Hepatic stellate cell (primary cell): ENCODE data around the gene LMBRD2.
"Not testable (repeated sequence)": the region's sequence is repeated elsewhere in the genome, so short reads cannot be mapped to it uniquely, and the experiment has no call there.

Experiments
- DNase-seq: peaks from one replicate; pipeline ENCODE4 v3.0.0; 2011; ENCODE audit warnings: low spot score

LMBRD2 gene

GRCh38 chr5:36161361-36161760 lies 9.7 kb upstream of the LMBRD2 start:
- no peak for DNase-seq

GRCh38 chr5:36160617-36161016 lies 8.9 kb upstream of the LMBRD2 start:
- DNase-seq, result no peak

- no peak for DNase-seq
These were observed 6.5 kb upstream of the LMBRD2 start for GRCh38 chr5:36158144-36158543.

GRCh38 chr5:36156619-36157018 lies 4.9 kb upstream of the LMBRD2 start:
- peak; percentile 37 for DNase-seq

GRCh38 chr5:36156121-36156601 lies 4.5 kb upstream of the LMBRD2 start:
- DNase-seq, result peak; percentile 8

GRCh38 chr5:36155291-36155690 lies 3.6 kb upstream of the LMBRD2 start:
- DNase-seq, result no peak

- DNase-seq, result no peak
These were observed 2.0 kb upstream of the LMBRD2 start for GRCh38 chr5:36153726-36154125.

- no peak for DNase-seq
These were observed 1.6 kb upstream of the LMBRD2 start for GRCh38 chr5:36153298-36153677.

GRCh38 chr5:36152324-36153297 lies 924 bp upstream of the LMBRD2 start:
- DNase-seq, result peak; percentile 29

- peak; percentile 42 for DNase-seq
These were observed 832 bp downstream of the LMBRD2 start for GRCh38 chr5:36150676-36151433.

- no peak for DNase-seq
These were observed 4.0 kb downstream of the LMBRD2 start for GRCh38 chr5:36147681-36148080.

- no peak for DNase-seq
These were observed 5.3 kb downstream of the LMBRD2 start for GRCh38 chr5:36146390-36146789.

GRCh38 chr5:36145311-36145710 lies 6.4 kb downstream of the LMBRD2 start:
- no peak for DNase-seq

- DNase-seq, result no peak
These were observed 12.6 kb downstream of the LMBRD2 start for GRCh38 chr5:36138900-36139683.

GRCh38 chr5:36136581-36136980 lies 15.1 kb downstream of the LMBRD2 start:
- no peak for DNase-seq

GRCh38 chr5:36135988-36136387 lies 15.7 kb downstream of the LMBRD2 start:
- DNase-seq, result no peak

GRCh38 chr5:36133009-36133408 lies 18.7 kb downstream of the LMBRD2 start:
- not testable (repeated sequence) for DNase-seq

- DNase-seq, result not testable (repeated sequence)
These were observed 22.0 kb downstream of the LMBRD2 start for GRCh38 chr5:36129666-36130065.

- DNase-seq, result no peak
These were observed 22.9 kb downstream of the LMBRD2 start for GRCh38 chr5:36128795-36129194.

GRCh38 chr5:36125868-36126267 lies 25.8 kb downstream of the LMBRD2 start:
- no peak for DNase-seq

GRCh38 chr5:36111238-36111637 lies 40.4 kb downstream of the LMBRD2 start:
- no peak for DNase-seq
